ENCODE results near the gene SGSH.

Gene SGSH

GRCh38 chr17:80236911-80237310 is 16.8 kb upstream of the SGSH start:
- DNase-seq (ENCODE audit: low read depth, low spot score), result no peak
- POLR2A ChIA-PET, result no interaction called here
- CTCF ChIA-PET, result no interaction called here
- no peak overlapping the region for H3K4me3 ChIP-seq (ENCODE audit: low read depth, low read length)
- TF ChIP-seq CTCF (IDR thresholded peaks at IDR 0.05; ENCODE audit: insufficient read depth, low read length, missing control alignments), result no peak

DNA sequence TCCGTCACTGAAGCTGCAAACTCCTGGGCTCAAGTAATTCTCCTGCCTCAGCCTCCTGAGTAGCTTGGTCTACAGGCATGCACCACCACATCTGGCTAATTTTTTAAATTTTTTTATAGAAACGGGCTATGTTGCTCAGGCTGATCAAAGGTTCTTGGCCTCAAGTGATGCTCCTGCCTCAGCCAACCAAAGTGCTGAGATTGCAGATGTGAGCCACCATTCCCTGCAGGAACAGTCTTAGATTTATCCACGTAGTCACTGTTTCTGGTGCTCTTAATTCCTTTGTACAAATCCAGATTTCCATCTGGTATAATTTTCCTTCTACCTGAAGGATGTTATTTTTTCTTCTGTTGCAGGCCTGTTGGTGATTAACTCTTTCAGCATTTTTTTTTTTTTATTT is 13.1 kb upstream of the SGSH start:
- CTCF ChIA-PET, result no interaction called here
- DNase-seq (ENCODE audit: low read depth, low spot score), result no peak
- POLR2A ChIA-PET, result no interaction called here
- H3K4me3 ChIP-seq (ENCODE audit: low read depth, low read length), result no peak overlapping the region
- no peak for TF ChIP-seq CTCF (IDR thresholded peaks at IDR 0.05; ENCODE audit: insufficient read depth, low read length, missing control alignments)

GRCh38 chr17:80232438-80232837 is 12.3 kb upstream of the SGSH start:
- ChIA-PET CTCF (no interaction called here), POLR2A (no interaction called here)
- TF ChIP-seq CTCF (IDR thresholded peaks at IDR 0.05; ENCODE audit: insufficient read depth, low read length, missing control alignments), result no peak
- H3K4me3 ChIP-seq (ENCODE audit: low read depth, low read length), result no peak overlapping the region
- no peak for DNase-seq (ENCODE audit: low read depth, low spot score)

DNA sequence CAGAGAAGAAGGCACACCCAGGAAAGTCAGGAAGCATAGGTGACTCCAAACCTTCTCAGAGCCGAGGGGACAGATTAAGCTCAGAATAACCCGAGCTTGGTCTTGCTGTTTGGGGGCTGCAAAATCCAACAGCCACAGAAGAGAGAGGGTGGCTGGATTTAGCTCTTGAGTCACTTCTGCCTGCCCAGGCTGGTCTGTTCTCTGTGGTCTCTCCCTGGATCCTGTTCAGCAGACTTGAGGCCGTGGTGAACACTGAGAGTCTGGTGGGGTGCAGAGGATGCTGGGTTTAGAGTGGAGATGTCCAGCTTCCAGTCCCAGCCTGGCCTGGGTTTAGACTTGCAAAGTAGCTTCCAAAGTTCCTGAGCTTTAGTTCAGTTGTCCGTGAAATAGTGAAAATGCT is 8.9 kb upstream of the SGSH start:
- DNase-seq (ENCODE audit: low read depth, low spot score), result no peak
- ChIA-PET POLR2A (no interaction called here), CTCF (interaction anchor here (1.2 kb wide), 1 partner anchor 24 kb away, joined by 3 read pairs; no protein-coding TSS in a partner anchor)
- no peak for TF ChIP-seq CTCF (IDR thresholded peaks at IDR 0.05; ENCODE audit: insufficient read depth, low read length, missing control alignments)
- H3K4me3 ChIP-seq (ENCODE audit: low read depth, low read length), result no peak overlapping the region

DNA sequence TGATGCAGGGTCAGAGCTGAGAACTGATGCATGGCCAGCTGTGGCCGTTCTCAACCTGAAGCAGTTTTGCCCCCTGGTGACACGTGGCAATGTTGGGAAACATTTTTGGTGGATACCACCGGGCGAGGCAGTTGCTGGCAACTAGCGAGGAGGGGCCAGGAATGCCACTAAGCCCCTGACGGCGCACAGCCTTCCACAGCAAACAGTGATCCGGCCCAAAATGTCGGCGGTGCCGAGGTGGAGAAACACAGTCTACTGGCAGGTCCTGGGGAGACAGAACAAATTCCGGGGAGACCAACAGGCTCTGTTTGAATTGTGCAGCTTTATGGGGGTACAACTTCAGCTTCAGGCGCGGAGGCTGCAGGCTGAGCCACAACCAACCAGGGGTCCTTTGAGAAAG is 8.3 kb upstream of the SGSH start:
- DNase-seq (ENCODE audit: low read depth, low spot score), result no peak
- no peak for TF ChIP-seq CTCF (IDR thresholded peaks at IDR 0.05; ENCODE audit: insufficient read depth, low read length, missing control alignments)
- ChIA-PET POLR2A (no interaction called here), CTCF (interaction anchor here (1.2 kb wide), 1 partner anchor 25 kb away, joined by 3 read pairs; no protein-coding TSS in a partner anchor)
- H3K4me3 ChIP-seq (ENCODE audit: low read depth, low read length), result no peak overlapping the region

DNA sequence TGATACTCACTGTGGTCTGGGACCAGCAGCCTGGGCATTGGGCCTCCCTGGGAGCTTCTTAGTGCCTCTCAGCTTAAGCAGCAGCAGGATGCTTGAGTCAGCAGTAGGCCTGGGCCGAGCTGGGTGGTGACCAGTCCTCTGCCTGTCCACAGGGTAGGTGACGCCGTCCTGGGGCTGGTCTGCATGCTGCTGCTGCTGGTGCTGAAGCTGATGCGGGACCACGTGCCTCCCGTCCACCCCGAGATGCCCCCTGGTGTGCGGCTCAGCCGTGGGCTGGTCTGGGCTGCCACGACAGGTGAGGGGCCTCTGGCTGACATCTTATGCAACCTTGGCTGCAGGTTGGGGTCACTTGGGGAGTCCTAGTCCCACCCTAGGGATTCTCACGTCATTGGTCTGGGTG is 7.5 kb upstream of the SGSH start:
- TF ChIP-seq CTCF (IDR thresholded peaks at IDR 0.05; ENCODE audit: insufficient read depth, low read length, missing control alignments), result no peak
- H3K4me3 ChIP-seq (ENCODE audit: low read depth, low read length), result no peak overlapping the region
- DNase-seq (ENCODE audit: low read depth, low spot score), result no peak
- POLR2A ChIA-PET, result no interaction called here
- CTCF ChIA-PET, result interaction anchor here (1.0 to 1.8 kb wide), 2 partner anchors 33 to 126 kb away, joined by 3 to 6 read pairs; partner anchors contain the start of gene GAA

All from AG04449 (cell line).